ENCODE data around the gene ZNF212. TPM values are rescaled to one million over a fixed set of nuclear protein-coding genes. Genes with fewer than 3 reads are reported as not detected.

ZNF212 gene
- total RNA-seq, 1 experiment from 2014 or later: 18.6 TPM

- no peaks in the 10 kb centered on the region for H3K9me3 ChIP-seq
- no peaks in the 10 kb centered on the region for H3K4me1 Mint-ChIP-seq (ENCODE audit: low read depth, unreplicated experiment)
- ChIA-PET CTCF (no interaction called here), POLR2A (no interaction called here)
- H3K27me3 Mint-ChIP-seq (ENCODE audit: insufficient read depth, unreplicated experiment): no peaks in the 10 kb centered on the region
- H3K4me1 ChIP-seq: no peaks in the 10 kb centered on the region
- peaks cover 2% of the 10 kb centered on the region for H3K36me3 ChIP-seq (ENCODE audit: control insufficient read depth, insufficient read depth, low read length)
- no peaks in the 10 kb centered on the region for H3K9me3 Mint-ChIP-seq (ENCODE audit: unreplicated experiment)
- no peak for DNase-seq
- no TSS peak for BruUV-seq (replicated peaks)
- H3K27me3 ChIP-seq (replicated peaks; ENCODE audit: control insufficient read depth, insufficient read depth, low read length): no peaks in the 10 kb centered on the region
- intact Hi-C loops (cut with micrococcal nuclease; ENCODE audit: unreplicated experiment): no loop called here
- H3K4me3 ChIP-seq (ENCODE audit: low read depth, low read length): no peak overlapping the region
- TF ChIP-seq CTCF (IDR thresholded peaks at IDR 0.05; ENCODE audit: insufficient read depth in 1 of 2, low read depth in 1 of 2, low read length in 1 of 2, severe bottlenecking in 1 of 2, unreplicated experiment in 1 of 2): no peak
- no peak overlapping the region for H3K27ac Mint-ChIP-seq (ENCODE audit: unreplicated experiment)
- H3K36me3 Mint-ChIP-seq (ENCODE audit: insufficient read depth, unreplicated experiment): peaks cover 8% of the 10 kb centered on the region
- no peak overlapping the region for H3K4me3 Mint-ChIP-seq (ENCODE audit: unreplicated experiment)
These were observed 15.7 kb downstream of the ZNF212 start for GRCh38 chr7:149255174-149255573.

- Mint-ChIP-seq H3K27ac (ENCODE audit: unreplicated experiment) (no peak overlapping the region), H3K4me1 (ENCODE audit: low read depth, unreplicated experiment) (no peaks in the 10 kb centered on the region), H3K4me3 (ENCODE audit: unreplicated experiment) (no peak overlapping the region), H3K27me3 (ENCODE audit: insufficient read depth, unreplicated experiment) (no peaks in the 10 kb centered on the region), H3K36me3 (ENCODE audit: insufficient read depth, unreplicated experiment) (peaks cover 10% of the 10 kb centered on the region), H3K9me3 (ENCODE audit: unreplicated experiment) (no peaks in the 10 kb centered on the region)
- DNase-seq: no peak
- Histone ChIP-seq H3K4me1 (no peaks in the 10 kb centered on the region), H3K27me3 (replicated peaks; ENCODE audit: control insufficient read depth, insufficient read depth, low read length) (no peaks in the 10 kb centered on the region), H3K9me3 (no peaks in the 10 kb centered on the region), H3K4me3 (ENCODE audit: low read depth, low read length) (no peak overlapping the region), H3K36me3 (ENCODE audit: control insufficient read depth, insufficient read depth, low read length) (no peaks in the 10 kb centered on the region; the same call in 1 of the 2 replicates)
- intact Hi-C loops (cut with micrococcal nuclease; ENCODE audit: unreplicated experiment): no loop called here
- no TSS peak for BruUV-seq (replicated peaks)
- no peak for TF ChIP-seq CTCF (IDR thresholded peaks at IDR 0.05; ENCODE audit: insufficient read depth in 1 of 2, low read depth in 1 of 2, low read length in 1 of 2, severe bottlenecking in 1 of 2, unreplicated experiment in 1 of 2)
- POLR2A ChIA-PET: no interaction called here
- CTCF ChIA-PET: no interaction called here
These were observed 17.1 kb downstream of the ZNF212 start for GRCh38 chr7:149256568-149256967.

- no peaks in the 10 kb centered on the region for H3K27me3 Mint-ChIP-seq (ENCODE audit: insufficient read depth, unreplicated experiment)
- H3K4me1 Mint-ChIP-seq (ENCODE audit: low read depth, unreplicated experiment): no peaks in the 10 kb centered on the region
- Histone ChIP-seq H3K36me3 (ENCODE audit: control insufficient read depth, insufficient read depth, low read length) (no peaks in the 10 kb centered on the region; the same call in 1 of the 2 replicates), H3K4me3 (ENCODE audit: low read depth, low read length) (no peak overlapping the region), H3K27me3 (replicated peaks; ENCODE audit: control insufficient read depth, insufficient read depth, low read length) (no peaks in the 10 kb centered on the region), H3K4me1 (no peaks in the 10 kb centered on the region), H3K9me3 (no peaks in the 10 kb centered on the region)
- no peaks in the 10 kb centered on the region for H3K9me3 Mint-ChIP-seq (ENCODE audit: unreplicated experiment)
- no peak for DNase-seq
- ChIA-PET CTCF (no interaction called here), POLR2A (interaction anchor here (0.6 kb wide), 1 partner anchor 20 kb away, joined by 3 read pairs; no protein-coding TSS in a partner anchor)
- no peak overlapping the region for H3K27ac Mint-ChIP-seq (ENCODE audit: unreplicated experiment)
- peaks cover 11% of the 10 kb centered on the region for H3K36me3 Mint-ChIP-seq (ENCODE audit: insufficient read depth, unreplicated experiment)
- no peak for TF ChIP-seq CTCF (IDR thresholded peaks at IDR 0.05; ENCODE audit: insufficient read depth in 1 of 2, low read depth in 1 of 2, low read length in 1 of 2, severe bottlenecking in 1 of 2, unreplicated experiment in 1 of 2)
- intact Hi-C loops (cut with micrococcal nuclease; ENCODE audit: unreplicated experiment): no loop called here
- BruUV-seq (replicated peaks): no TSS peak
- no peak overlapping the region for H3K4me3 Mint-ChIP-seq (ENCODE audit: unreplicated experiment)
These were observed 17.7 kb downstream of the ZNF212 start for GRCh38 chr7:149257146-149257545.
